ENCODE results near the gene CDH11. TPM values are rescaled to one million over a fixed set of nuclear protein-coding genes. Genes with fewer than 3 reads are reported as not detected.

Gene CDH11
- polyA plus RNA-seq, 1 donor: 169 TPM

DNA sequence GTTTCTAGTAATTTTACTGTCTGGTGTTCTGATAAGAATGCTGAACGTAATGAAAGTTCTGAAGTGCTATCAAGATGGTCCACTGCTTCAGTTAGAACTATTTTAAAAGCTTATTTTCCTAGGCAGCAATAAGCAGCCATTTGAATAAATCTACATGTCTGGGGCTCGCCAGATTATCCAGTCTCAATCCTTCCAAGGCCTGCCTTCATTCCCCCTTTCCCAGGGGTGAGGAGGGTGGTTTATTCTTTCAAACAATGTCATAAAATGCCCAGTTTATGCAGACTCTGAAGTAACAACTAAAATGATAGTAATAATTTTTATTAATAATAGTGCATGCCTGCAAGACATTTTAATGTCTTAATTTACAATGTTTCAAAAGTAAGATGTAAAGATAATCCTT lies 2.4 kb downstream of the CDH11 start:
- no peak for DNase-seq

- peak; percentile 32 for DNase-seq
Measured at GRCh38 chr16:65118871-65119270, 3.0 kb downstream of the CDH11 start.

- DNase-seq: peak; percentile 84
Measured at GRCh38 chr16:65117811-65118448, 3.9 kb downstream of the CDH11 start.

DNA sequence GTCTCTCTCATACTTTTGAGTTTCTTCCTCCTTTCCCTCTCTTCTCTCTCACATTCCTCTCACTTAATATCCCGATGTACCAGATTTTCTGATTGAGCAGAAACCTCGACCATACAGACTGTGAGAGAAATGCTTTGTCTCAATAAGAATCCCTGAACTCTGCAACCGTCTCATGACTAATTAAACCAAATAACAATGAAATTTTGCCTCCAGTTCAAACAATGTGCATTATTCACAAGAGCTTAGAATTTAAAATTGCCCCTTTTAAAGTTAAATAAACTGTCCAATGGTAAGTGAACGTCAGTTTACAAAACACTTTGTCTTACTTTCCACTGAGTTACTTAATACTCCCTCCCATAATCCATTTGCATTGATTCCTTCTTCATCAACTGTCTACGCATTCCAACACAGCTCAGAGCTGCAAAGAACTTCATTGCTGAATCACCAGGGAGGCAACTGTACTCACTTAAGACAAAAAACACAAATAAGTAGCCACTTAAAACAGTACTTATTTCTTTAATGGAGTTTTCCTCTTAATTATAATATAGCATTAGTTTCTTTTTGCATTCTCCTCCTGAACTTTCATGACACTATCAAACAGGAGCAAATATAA lies 4.9 kb downstream of the CDH11 start:
- DNase-seq: no peak

DNA sequence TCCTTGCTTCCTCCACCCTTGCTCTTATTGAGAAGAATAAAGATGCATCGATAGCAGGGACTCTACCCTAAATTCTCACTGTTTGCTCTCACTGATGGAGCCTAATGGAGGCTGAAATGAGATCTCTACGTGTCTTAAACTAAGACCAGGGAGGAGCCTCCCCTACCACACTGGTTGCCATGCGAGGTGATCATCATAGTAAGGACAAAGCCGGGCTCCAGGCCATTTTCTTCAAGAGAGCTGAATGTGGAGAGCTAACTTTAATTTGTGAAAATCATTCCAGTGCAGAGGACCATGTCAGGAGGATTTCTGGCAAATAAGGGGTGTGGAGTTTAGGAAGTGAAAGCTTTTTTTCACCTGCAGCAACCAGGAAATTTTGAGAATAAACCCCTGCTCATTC lies 5.6 kb downstream of the CDH11 start:
- no peak for DNase-seq

DNA sequence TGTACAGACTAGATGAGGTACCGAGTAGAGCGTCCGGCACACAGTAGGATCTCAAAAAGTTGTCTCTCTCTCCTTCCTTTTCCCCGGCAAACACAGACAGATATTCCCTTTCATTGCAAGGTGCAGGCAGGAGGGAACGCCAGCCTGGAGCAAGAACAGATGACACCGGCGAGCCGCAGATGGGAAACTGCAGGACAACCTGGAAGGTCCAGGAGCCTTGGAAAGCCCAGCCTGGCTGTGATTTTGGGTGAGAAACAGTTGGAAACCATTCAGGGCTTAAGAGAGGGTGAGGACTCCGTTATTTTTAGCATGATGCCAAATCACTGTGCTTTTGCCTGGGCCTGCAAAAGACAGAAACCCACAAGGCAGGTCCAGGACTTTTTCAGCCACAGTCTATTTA lies 7.3 kb downstream of the CDH11 start:
- DNase-seq: no peak

- DNase-seq: no peak
Measured at GRCh38 chr16:65113441-65113840, 8.4 kb downstream of the CDH11 start.

GRCh38 chr16:65111306-65111705 lies 10.6 kb downstream of the CDH11 start:
- DNase-seq: no peak

- DNase-seq: no peak
Measured at GRCh38 chr16:65106757-65107156, 15.1 kb downstream of the CDH11 start.

DNA sequence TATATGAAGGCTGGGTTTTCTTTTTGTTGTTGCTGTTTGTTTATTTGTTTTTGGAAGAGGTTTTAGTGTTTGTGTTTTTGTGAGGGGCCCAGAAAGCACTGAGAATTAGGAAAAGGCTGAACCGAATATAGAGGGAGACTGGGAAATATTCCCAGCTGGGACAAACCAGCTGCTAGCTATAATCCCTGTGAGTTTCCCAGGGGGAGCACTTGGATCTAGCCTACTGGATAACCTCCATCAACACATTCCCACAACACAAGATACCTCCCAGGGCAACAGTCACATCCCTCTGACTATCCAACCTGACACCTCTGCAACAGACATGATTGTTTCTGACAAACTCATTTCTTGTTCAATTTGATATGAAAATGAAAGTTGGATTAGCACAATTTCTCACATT lies 16.7 kb downstream of the CDH11 start:
- DNase-seq: no peak

DNA sequence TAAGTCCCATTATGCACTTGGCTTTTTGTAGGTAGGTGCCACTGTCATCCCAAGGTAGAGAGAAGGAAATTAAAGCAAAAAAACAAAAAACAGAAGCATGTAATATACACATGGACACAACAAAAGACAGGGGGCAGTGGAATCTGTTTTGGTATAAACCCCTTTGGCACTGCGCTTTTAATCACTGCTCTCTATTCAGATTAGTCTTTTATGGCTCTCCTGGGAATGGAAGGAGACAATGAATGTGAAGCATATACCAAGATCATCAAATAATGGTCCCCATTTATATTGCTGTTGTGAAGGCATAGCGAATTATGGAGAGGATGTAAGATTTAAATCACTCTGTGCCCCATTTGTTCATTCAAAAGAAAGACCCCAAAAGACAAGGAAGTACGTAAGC lies 17.4 kb downstream of the CDH11 start:
- no peak for DNase-seq

DNA sequence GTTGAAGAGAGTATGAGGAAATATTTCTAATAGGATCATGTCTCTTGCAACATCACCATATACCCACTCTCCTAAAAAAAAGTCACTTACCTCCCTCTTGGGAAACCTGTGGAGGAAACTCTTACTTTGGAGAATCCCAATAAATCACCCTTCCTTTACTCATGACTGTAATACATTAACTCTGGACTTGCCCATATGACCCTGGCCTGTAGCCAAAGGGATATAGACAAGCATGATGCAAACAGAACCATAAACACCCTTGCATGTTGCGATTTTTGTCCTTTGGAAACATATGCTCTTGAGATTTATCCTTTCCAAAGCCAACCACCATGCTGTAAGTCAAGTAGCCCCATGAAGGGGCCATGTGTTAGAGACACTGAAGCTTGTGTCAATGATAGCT lies 19.5 kb downstream of the CDH11 start:
- no peak for DNase-seq

GRCh38 chr16:65101009-65101408 lies 20.9 kb downstream of the CDH11 start:
- DNase-seq: no peak

DNA sequence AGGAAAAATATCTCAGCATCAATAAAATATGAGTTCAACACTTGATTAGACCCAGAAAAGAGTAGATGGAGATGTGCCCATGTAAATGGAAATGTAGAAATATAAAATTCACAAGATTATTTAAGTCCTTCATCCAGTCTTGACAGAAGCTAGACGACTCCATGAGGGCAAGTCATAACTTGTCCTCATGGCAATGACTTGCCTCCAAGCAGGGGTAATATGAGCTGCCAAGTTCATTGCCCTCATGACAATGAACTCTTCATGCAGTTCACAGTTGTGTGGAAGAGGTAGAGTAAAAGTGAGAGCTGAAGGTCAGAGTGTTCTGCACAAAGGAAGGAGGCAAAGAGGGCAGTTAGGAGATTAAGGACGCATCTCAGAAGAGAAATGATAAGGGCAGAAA lies 22.3 kb downstream of the CDH11 start:
- no peak for DNase-seq

- DNase-seq: no peak
Measured at GRCh38 chr16:65098916-65099315, 22.9 kb downstream of the CDH11 start.

GRCh38 chr16:65097296-65097695 lies 24.6 kb downstream of the CDH11 start:
- DNase-seq: no peak

DNA sequence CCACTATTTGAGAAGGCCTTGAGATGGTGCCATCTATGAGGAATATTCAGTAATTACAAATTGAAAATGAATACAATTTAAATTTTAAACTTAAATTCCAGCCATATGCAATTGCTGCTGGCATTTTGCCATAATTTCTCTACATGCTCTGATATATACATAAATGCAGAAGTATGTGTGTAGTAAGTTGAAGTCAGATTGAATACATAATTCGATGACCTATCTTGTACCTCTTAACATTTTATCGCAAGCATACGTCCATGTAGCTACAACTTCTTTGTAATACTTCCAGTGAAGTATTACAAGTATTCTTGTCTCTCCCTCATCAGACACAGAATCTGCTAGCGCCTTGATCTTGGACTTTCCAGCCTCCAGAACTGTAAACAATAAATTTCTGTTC lies 26.0 kb downstream of the CDH11 start:
- no peak for DNase-seq

DNA sequence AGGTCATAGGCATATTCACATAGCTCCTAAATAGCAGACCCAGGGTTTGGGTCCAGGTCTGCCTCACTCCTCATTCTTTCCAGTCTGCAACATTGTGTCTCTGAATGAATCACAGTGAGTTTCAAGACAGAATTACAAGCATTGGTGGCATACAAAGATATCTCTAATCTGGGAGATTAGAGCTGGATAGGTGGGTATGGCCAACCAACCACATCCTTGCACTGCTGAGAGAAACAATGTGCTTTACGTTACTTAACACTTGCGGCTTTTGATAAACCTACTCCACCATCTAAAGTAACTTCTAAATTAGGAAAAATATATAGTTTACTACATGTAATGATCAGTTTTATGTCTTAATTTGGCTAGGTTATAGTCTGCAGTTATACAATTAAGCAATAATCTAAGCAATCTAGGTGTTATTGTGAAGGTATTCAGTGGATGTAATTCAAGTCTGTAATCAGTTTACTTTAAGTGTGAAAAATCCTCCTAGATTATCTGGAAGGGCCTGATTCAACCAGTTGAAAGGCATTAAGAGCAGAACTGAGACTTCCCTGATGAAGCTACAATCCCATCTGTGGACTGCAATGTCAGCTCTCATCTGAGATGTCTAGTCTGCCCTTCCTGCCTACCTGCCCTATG lies 26.7 kb downstream of the CDH11 start:
- DNase-seq: no peak

GRCh38 chr16:65094009-65094408 lies 27.9 kb downstream of the CDH11 start:
- no peak for DNase-seq

GRCh38 chr16:65083164-65083857 lies 38.6 kb downstream of the CDH11 start:
- DNase-seq: no peak

DNA sequence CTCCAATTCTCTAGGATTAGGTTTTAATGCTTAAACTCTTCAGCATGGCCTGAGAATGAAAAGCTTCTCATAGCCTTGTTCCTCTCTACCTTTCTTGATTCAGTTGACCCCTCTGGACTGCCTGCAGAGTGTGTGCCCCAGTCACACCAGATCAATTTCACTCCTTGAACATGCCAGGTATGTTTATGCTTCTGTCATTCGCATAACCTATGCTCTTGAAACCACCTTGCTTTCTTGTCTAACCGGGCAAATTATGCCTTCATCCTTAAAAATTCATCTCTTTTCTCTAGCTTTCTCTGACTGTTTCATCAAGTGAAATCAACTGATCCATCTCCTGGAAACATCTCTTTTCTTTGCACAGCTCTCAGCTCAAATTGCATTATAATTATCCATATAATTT lies 42.3 kb downstream of the CDH11 start:
- no peak for DNase-seq

DNA sequence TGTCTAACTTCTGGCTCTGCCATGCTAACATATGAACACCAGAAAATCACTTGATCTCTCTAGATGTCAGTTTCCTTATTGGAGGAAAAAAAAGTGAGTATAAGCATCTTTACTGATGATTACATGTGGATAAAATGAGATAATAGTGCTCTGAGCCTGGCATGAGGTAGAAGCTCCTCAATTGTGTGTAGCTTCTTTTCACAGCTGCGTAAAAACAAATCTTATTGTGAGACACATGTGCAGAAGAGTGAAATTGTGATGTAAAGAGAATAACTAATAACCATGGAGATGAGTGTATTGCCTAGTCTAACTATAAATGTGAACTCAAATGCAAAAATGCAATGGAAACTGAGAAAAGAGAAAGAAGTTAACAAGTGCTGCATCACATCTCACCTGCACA lies 44.7 kb downstream of the CDH11 start:
- DNase-seq: no peak

- no peak for DNase-seq
Measured at GRCh38 chr16:65075877-65076276, 46.0 kb downstream of the CDH11 start.

Data from left kidney (tissue), 2 donors.